Left kidney (tissue), 2 donors: Measurements from ENCODE around the gene FOXR1. TPM values are rescaled to one million over a fixed set of nuclear protein-coding genes. Genes with fewer than 3 reads are reported as not detected.

Experiments
- DNase-seq: peaks from one replicate; pipeline ENCODE4 v3.0.0-alpha.2; 2013
- polyA plus RNA-seq: library from polyadenylated mRNA; unstranded; fragments of 120-200 nt; gene quantifications from one replicate; pipeline ENCODE4 v1.2.1, GENCODE V29; 2013; ENCODE audit not compliant: insufficient read length

Gene FOXR1
- polyA plus RNA-seq, 1 donor = 0.13 TPM

- DNase-seq = no peak
Observed at GRCh38 chr11:119026970-119027369, 55.4 kb downstream of the FOXR1 start.

GRCh38 chr11:119027561-119028345 is 56.2 kb downstream of the FOXR1 start:
- DNase-seq = no peak

- no peak for DNase-seq
Observed at GRCh38 chr11:119028346-119029068, 56.9 kb downstream of the FOXR1 start.

- no peak for DNase-seq
Observed at GRCh38 chr11:119029069-119029339, 57.4 kb downstream of the FOXR1 start.

- peak; percentile 54 for DNase-seq
Observed at GRCh38 chr11:119029340-119030028, 57.9 kb downstream of the FOXR1 start.

GRCh38 chr11:119030029-119030328 is 58.4 kb downstream of the FOXR1 start:
- no peak for DNase-seq

- peak; percentile 96 for DNase-seq
Observed at GRCh38 chr11:119030329-119031047, 58.9 kb downstream of the FOXR1 start, which contains the start of gene SLC37A4. Gene SLC37A4 (minus strand): TSS chr11:119030877.

Other genes with a start within 250 kb of the FOXR1 start
- gene DDX6, start 180.6 kb upstream of the FOXR1 start, polyA plus RNA-seq = 157 TPM
- gene CXCR5, start 87.9 kb upstream of the FOXR1 start, polyA plus RNA-seq = not detected
- gene BCL9L, start 45.8 kb upstream of the FOXR1 start, polyA plus RNA-seq = 27.6 TPM
- 11.8 TPM for gene UPK2, start 15.5 kb upstream of the FOXR1 start, polyA plus RNA-seq
- 52.8 TPM for gene CENATAC, start 26.4 kb downstream of the FOXR1 start, polyA plus RNA-seq
- 993 TPM for gene RPS25, start 46.6 kb downstream of the FOXR1 start, polyA plus RNA-seq
- 87.6 TPM for gene TRAPPC4, start 47.0 kb downstream of the FOXR1 start, polyA plus RNA-seq
- gene SLC37A4, start 59.1 kb downstream of the FOXR1 start, polyA plus RNA-seq = 97.8 TPM
- 114 TPM for gene HYOU1, start 85.4 kb downstream of the FOXR1 start, polyA plus RNA-seq
- gene VPS11, start 96.1 kb downstream of the FOXR1 start, polyA plus RNA-seq = 59.9 TPM
- gene HMBS, start 113.1 kb downstream of the FOXR1 start, polyA plus RNA-seq = 26.7 TPM
- gene DPAGT1, start 130.1 kb downstream of the FOXR1 start, polyA plus RNA-seq = 63.5 TPM
- 11.1 TPM for gene C2CD2L, start 135.6 kb downstream of the FOXR1 start, polyA plus RNA-seq
- 43.3 TPM for gene HINFP, start 149.8 kb downstream of the FOXR1 start, polyA plus RNA-seq
- 1.0 TPM for gene ABCG4, start 177.3 kb downstream of the FOXR1 start, polyA plus RNA-seq
- 10.0 TPM for gene NLRX1, start 197.0 kb downstream of the FOXR1 start, polyA plus RNA-seq
- gene NHERF4, start 213.7 kb downstream of the FOXR1 start, polyA plus RNA-seq = 19.2 TPM
- gene CBL, start 234.6 kb downstream of the FOXR1 start, polyA plus RNA-seq = 24.4 TPM